Neural cell (in vitro differentiated cells): ENCODE measurements around the gene MRPS22. TPM values are rescaled to one million over a fixed set of nuclear protein-coding genes. Genes with fewer than 3 reads are reported as not detected.

ENCODE experiments used
- H2AFZ ChIP-seq: fragments of 200-600, 300-800 bp; sonication (generic), shearing (Covaris generic); 2 replicates; pipeline ENCODE4 v1.6.0; 2014; ENCODE audit warnings: low read depth, mild to moderate bottlenecking, antibody characterized with exemption, low read length, moderate library complexity
- H3F3A ChIP-seq: fragments of 200-600 bp; shearing (Covaris generic); 2 replicates; pipeline ENCODE4 v1.6.1; 2016; ENCODE audit warnings: mild to moderate bottlenecking, moderate library complexity, mixed read lengths, antibody characterized with exemption, low read length; ENCODE audit not compliant: insufficient read depth, poor library complexity, severe bottlenecking
- H3K27ac ChIP-seq: fragments of 200-600, 300-800 bp; sonication (generic), shearing (Covaris generic); 2 replicates; pipeline ENCODE4 v1.5.1; 2014; ENCODE audit warnings: mild to moderate bottlenecking, low read length, moderate library complexity
- H3K27me3 ChIP-seq: fragments of 300-800, 200-600 bp; sonication (generic), shearing (Covaris generic); 2 replicates; pipeline ENCODE4 v1.6.0; 2014; ENCODE audit warnings: mild to moderate bottlenecking, low read depth, low read length, moderate library complexity; ENCODE audit not compliant: insufficient read depth
- H3K36me3 ChIP-seq: fragments of 300-800, 200-600 bp; sonication (generic), shearing (Covaris generic); 2 replicates; pipeline ENCODE4 v1.5.1; 2014; ENCODE audit warnings: mild to moderate bottlenecking, antibody characterized with exemption, low read length, moderate library complexity; ENCODE audit not compliant: insufficient read depth
- H3K4me2 ChIP-seq: fragments of 300-800, 200-600 bp; sonication (generic), shearing (Covaris generic); 2 replicates; pipeline ENCODE4 v1.6.0; 2014; ENCODE audit warnings: mild to moderate bottlenecking, low read length
- H3K4me3 ChIP-seq: fragments of 300-800, 200-600 bp; sonication (generic), shearing (Covaris generic); 2 replicates; pipeline ENCODE4 v1.5.1; 2014; ENCODE audit warnings: mild to moderate bottlenecking, low read length, moderate library complexity
- H3K79me2 ChIP-seq: fragments of 200-600 bp; shearing (Covaris generic); replicated peaks from 2 replicates; pipeline ENCODE4 v1.6.0; 2014; ENCODE audit warnings: mild to moderate bottlenecking, low read length, moderate library complexity; ENCODE audit not compliant: insufficient read depth
- H3K9ac ChIP-seq: fragments of 300-800, 200-600 bp; sonication (generic), shearing (Covaris generic); 2 replicates; pipeline ENCODE4 v1.6.1; 2016; ENCODE audit warnings: mild to moderate bottlenecking, low read length, mixed read lengths
- H3K9me2 ChIP-seq: fragments of 200-600 bp; shearing (Covaris generic); 2 replicates; pipeline ENCODE4 v1.6.1; 2016; ENCODE audit warnings: mild to moderate bottlenecking, low read length, mixed read lengths; ENCODE audit not compliant: insufficient read depth
- H3K9me3 ChIP-seq: fragments of 200-600, 300-800 bp; sonication (generic), shearing (Covaris generic); 2 replicates; pipeline ENCODE4 v1.6.1; 2016; ENCODE audit warnings: mild to moderate bottlenecking, mixed run types, low read length, moderate library complexity, mixed read lengths
- H4K20me1 ChIP-seq: fragments of 200-600 bp; shearing (Covaris generic); 2 replicates; pipeline ENCODE4 v1.6.1; 2016; ENCODE audit warnings: mild to moderate bottlenecking, mixed run types; ENCODE audit not compliant: insufficient read depth
- EP300 ChIP-seq: fragments of 450-650 bp; conservative IDR thresholded peaks from 2 replicates; pipeline ENCODE4 v1.6.1; 2014; ENCODE audit warnings: antibody characterized with exemption, mild to moderate bottlenecking, moderate library complexity; ENCODE audit not compliant: poor library complexity, severe bottlenecking
- EZH2 ChIP-seq: fragments of 200-600, 300-800 bp; shearing (Covaris generic), sonication (generic); IDR thresholded peaks from 2 replicates; pipeline ENCODE4 v1.6.1; 2014; ENCODE audit warnings: antibody characterized with exemption, low read length, borderline replicate concordance, mild to moderate bottlenecking; ENCODE audit not compliant: insufficient read depth, poor library complexity, severe bottlenecking
- MXI1 ChIP-seq: fragments of 450-650 bp; conservative IDR thresholded peaks from 2 replicates; pipeline ENCODE4 v1.6.1; 2014; ENCODE audit warnings: antibody characterized with exemption, mild to moderate bottlenecking; ENCODE audit not compliant: poor library complexity, severe bottlenecking
- POLR2AphosphoS5 ChIP-seq: IDR thresholded peaks from 2 replicates; pipeline ENCODE4 v1.6.1; 2012
- RAD21 ChIP-seq: fragments of 450-650 bp; conservative IDR thresholded peaks from 2 replicates; pipeline ENCODE4 v1.6.1; 2014; ENCODE audit warnings: antibody characterized with exemption, mild to moderate bottlenecking, moderate library complexity
- SMC3 ChIP-seq: fragments of 450-650 bp; conservative IDR thresholded peaks from 2 replicates; pipeline ENCODE4 v1.6.1; 2014; ENCODE audit warnings: antibody characterized with exemption, mild to moderate bottlenecking, moderate library complexity; ENCODE audit not compliant: poor library complexity
- TAF1 ChIP-seq: IDR thresholded peaks from 2 replicates; pipeline ENCODE4 v1.6.1; 2012; ENCODE audit warnings: low read depth
- polyA plus RNA-seq: library from polyadenylated mRNA; depleted of rRNA; stranded (reverse); fragments of >200 nt; gene quantifications from 2 replicates; pipeline ENCODE4 v1.2.3, GENCODE V29; 2014
- TF ChIP-seq, protein P1 (sequence below): IDR thresholded peaks from 2 replicates; pipeline ENCODE4 v1.6.1; 2012; ENCODE audit warnings: borderline replicate concordance
- TF ChIP-seq, protein P2 (sequence below): fragments of 450-650 bp; IDR thresholded peaks from 2 replicates; pipeline ENCODE4 v1.5.1; 2014; ENCODE audit warnings: antibody characterized with exemption, mild to moderate bottlenecking, moderate library complexity; ENCODE audit not compliant: poor library complexity, severe bottlenecking

MRPS22 gene
- polyA plus RNA-seq, 1 donor from 2014 or later = 80.7 TPM

DNA sequence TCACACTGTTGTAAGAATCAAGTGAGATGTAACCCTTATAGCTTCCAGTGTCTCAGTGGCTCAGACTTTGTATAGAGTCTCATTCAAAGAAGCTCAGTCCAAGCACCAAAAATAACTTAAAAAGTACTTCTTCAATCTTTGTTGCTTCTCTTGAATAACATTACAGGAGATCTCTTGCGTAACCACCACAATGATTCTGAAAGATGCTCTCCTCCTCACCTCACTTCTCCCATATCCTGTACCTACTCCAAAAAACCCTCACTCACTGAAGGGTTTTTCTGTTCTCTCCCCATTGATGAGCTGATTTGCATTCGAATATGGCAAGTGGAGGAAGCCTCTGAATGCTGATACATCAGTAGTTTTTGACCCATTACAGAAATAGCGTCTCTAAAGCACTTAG lies 39.4 kb upstream of the MRPS22 start:
- no peaks in the 10 kb centered on the region for H3K9me2 ChIP-seq
- H3K27me3 ChIP-seq = no peaks in the 10 kb centered on the region
- H3K9ac ChIP-seq = no peak overlapping the region
- H3K79me2 ChIP-seq = no peaks in the 10 kb centered on the region
- no peaks in the 10 kb centered on the region for H3F3A ChIP-seq
- H3K9me3 ChIP-seq = no peaks in the 10 kb centered on the region
- no peak overlapping the region for H3K4me2 ChIP-seq
- H3K27ac ChIP-seq = no peak overlapping the region
- H2AFZ ChIP-seq = no peak overlapping the region
- no peak overlapping the region for H3K4me3 ChIP-seq
- no peaks in the 10 kb centered on the region for H4K20me1 ChIP-seq
- no peak for TF ChIP-seq EZH2
- TF ChIP-seq POLR2AphosphoS5 = no peak
- TF ChIP-seq, protein P1, sequence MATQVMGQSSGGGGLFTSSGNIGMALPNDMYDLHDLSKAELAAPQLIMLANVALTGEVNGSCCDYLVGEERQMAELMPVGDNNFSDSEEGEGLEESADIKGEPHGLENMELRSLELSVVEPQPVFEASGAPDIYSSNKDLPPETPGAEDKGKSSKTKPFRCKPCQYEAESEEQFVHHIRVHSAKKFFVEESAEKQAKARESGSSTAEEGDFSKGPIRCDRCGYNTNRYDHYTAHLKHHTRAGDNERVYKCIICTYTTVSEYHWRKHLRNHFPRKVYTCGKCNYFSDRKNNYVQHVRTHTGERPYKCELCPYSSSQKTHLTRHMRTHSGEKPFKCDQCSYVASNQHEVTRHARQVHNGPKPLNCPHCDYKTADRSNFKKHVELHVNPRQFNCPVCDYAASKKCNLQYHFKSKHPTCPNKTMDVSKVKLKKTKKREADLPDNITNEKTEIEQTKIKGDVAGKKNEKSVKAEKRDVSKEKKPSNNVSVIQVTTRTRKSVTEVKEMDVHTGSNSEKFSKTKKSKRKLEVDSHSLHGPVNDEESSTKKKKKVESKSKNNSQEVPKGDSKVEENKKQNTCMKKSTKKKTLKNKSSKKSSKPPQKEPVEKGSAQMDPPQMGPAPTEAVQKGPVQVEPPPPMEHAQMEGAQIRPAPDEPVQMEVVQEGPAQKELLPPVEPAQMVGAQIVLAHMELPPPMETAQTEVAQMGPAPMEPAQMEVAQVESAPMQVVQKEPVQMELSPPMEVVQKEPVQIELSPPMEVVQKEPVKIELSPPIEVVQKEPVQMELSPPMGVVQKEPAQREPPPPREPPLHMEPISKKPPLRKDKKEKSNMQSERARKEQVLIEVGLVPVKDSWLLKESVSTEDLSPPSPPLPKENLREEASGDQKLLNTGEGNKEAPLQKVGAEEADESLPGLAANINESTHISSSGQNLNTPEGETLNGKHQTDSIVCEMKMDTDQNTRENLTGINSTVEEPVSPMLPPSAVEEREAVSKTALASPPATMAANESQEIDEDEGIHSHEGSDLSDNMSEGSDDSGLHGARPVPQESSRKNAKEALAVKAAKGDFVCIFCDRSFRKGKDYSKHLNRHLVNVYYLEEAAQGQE = no peak
- no peak for TF ChIP-seq SMC3
- no peak for TF ChIP-seq EP300
- TF ChIP-seq TAF1 = no peak
- no peak for TF ChIP-seq RAD21
- no peak for TF ChIP-seq MXI1
- TF ChIP-seq, protein P2, sequence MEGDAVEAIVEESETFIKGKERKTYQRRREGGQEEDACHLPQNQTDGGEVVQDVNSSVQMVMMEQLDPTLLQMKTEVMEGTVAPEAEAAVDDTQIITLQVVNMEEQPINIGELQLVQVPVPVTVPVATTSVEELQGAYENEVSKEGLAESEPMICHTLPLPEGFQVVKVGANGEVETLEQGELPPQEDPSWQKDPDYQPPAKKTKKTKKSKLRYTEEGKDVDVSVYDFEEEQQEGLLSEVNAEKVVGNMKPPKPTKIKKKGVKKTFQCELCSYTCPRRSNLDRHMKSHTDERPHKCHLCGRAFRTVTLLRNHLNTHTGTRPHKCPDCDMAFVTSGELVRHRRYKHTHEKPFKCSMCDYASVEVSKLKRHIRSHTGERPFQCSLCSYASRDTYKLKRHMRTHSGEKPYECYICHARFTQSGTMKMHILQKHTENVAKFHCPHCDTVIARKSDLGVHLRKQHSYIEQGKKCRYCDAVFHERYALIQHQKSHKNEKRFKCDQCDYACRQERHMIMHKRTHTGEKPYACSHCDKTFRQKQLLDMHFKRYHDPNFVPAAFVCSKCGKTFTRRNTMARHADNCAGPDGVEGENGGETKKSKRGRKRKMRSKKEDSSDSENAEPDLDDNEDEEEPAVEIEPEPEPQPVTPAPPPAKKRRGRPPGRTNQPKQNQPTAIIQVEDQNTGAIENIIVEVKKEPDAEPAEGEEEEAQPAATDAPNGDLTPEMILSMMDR = no peak
- H3K36me3 ChIP-seq = no peaks in the 10 kb centered on the region

DNA sequence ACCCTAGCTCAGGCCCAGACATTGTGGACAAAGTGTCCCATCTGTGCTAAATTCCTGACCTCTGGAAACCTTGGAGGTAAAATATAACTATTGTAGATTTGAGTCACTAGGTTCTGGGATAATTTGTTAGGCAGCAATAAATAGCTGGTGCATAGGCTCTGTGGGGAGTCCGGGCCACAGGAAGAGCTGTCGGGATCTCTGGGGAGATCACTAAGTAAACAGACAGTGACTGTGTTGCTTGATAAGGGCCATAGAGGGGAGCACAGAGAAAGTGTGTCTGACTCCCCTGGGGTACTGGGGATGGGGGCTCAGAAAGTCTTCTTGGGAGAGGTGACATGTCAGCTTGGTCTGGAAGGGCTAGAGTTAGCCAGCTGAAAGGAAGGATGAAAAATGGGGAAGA lies 37.7 kb upstream of the MRPS22 start:
- Histone ChIP-seq H3K9ac (no peak overlapping the region), H3K4me2 (no peak overlapping the region), H3K4me3 (no peak overlapping the region), H3K9me2 (no peaks in the 10 kb centered on the region), H3K27me3 (no peaks in the 10 kb centered on the region), H3K27ac (no peak overlapping the region), H3K9me3 (no peaks in the 10 kb centered on the region), H4K20me1 (no peaks in the 10 kb centered on the region), H2AFZ (no peak overlapping the region), H3K36me3 (no peaks in the 10 kb centered on the region), H3K79me2 (no peaks in the 10 kb centered on the region), H3F3A (no peaks in the 10 kb centered on the region)
- TF ChIP-seq SMC3 (no peak), POLR2AphosphoS5 (no peak), EP300 (no peak), TAF1 (no peak), EZH2 (no peak), RAD21 (no peak), MXI1 (no peak)
- TF ChIP-seq, protein P2 = no peak
- TF ChIP-seq, protein P1 = no peak
